ENCODE results near the gene TEC.

Gene TEC

DNA sequence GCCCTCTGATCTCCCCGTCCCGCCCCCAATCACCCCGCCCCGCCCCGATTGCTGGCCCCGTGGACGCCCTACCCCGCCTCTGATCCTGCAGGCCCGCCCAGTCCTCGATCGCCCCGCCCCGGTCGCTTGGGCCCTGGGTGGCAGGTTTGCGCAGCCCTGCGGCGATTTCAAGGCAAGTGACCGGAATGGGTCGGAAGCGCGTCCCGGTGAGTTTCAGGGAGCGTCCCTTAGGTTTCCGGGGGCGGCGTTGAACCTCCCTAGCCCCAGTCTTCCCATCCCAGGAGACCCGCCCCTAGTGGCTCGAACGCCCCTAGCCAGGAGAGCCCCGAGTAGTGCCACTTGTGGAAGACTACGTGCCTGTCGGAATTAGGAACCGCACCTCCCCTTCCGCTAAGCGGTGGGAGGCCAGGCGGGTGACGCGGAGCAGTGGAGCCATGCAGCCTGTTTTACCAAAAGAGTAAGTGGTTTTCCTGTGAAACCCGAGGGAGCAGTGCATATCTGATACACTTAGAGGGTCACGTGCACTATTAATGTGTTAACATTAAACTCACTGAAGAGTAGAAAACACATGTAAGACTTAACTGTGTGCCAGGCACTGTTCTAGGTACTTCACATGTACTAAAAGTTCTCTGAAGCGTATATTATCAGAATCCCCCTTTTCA is 354 bp upstream of the TEC start:
- peak; percentile 90 to 92 for DNase-seq (ENCODE audit: low read depth in 2 of 2)

DNA sequence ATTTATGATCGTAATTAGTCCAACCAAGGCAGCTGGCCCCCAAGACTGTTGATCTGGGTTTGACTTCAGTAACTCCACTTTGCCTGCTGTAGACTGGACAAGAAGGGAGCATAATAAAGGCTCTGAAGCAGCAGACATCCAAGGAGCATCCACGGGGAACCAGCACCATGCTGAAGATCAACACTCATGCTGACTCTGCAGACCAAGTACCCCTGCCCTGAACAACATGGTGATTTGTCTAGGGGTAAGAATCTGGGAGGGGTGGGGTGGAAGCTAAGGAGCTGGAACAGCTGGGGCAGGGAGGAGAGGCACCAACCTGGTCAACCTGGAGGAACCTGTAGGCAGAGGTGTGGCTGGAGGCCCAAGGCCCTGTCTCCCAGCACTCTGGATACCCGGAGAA is 2.1 kb downstream of the TEC start:
- no peak for DNase-seq (ENCODE audit: low read depth in 2 of 2)

DNA sequence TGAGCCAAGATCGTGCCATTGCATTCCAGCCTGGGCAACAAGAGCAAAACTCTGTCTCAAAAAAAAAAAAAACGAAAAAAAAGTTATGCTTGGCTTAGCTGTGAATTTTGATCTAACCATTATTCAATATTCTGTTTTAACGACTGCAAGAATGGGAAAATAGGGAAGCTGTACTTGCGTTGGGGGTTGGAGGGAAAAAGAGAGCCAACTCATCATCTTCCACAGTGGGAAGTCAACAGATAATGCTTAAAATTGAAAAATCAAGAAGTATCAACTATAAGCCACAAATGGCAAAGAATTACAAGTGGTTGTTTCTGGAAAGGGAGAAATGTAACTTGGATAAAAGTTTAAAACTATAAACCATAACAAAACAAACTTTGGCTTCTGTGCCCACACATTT is 2.9 kb downstream of the TEC start:
- no peak for DNase-seq (ENCODE audit: low read depth in 2 of 2)

DNA sequence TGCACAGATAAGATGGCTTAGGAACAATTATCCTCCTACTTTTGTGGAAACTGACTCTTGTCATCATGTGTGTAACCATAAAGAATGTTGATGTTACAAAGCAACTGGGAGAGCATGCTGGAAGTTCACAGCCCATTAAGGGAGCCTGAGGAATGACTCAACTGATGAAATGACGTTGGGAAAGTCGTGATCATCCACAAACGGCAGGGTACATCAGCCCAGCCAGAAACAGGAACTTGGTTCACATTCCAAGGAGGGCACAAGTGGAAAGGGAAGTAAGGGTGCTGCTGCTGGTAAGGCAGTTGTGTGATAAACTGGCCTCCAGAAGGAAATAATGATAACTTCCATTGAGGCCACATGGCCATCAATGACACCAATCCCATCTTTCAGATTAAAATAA is 6.7 kb downstream of the TEC start:
- DNase-seq (ENCODE audit: low read depth in 2 of 2) = no peak

DNA sequence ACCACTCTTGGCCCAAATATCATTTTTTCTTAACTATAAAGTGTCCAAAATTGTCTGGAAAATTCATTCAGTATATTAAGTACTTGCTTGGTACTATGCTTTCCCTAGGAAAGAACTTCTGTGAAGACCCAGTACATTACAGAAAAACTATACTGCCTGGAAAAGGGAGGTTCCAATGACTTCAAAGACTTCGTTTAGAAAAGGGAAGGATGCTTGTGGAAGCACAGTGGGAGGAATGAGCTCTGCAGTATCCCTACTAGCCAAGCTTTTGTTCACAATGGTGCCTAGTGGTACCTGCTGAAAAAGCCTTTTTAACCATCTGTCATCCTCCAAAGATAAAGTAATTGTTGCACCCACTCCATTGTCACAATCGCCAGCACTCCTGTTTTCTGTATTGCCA is 7.2 kb downstream of the TEC start:
- no peak for DNase-seq (ENCODE audit: low read depth in 2 of 2)

DNA sequence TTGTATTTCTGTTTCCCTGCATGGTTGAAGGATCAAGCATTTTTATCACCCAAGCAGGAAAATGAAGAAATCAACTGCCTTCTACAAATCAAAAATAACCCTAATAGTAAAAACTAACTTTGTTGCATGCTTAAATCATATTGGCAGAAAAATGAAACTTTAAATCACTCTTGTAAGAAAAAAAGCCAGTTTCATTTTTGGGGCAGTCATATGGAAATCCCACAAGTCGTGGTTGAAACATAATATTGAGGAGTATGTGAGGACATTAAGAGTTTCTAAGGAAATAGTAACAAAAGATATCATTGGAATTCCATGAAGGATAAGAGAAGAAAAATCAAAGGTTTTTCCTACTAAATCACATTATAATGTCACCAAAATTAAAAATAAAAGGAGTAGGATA is 8.4 kb downstream of the TEC start:
- no peak for DNase-seq (ENCODE audit: low read depth in 2 of 2)

DNA sequence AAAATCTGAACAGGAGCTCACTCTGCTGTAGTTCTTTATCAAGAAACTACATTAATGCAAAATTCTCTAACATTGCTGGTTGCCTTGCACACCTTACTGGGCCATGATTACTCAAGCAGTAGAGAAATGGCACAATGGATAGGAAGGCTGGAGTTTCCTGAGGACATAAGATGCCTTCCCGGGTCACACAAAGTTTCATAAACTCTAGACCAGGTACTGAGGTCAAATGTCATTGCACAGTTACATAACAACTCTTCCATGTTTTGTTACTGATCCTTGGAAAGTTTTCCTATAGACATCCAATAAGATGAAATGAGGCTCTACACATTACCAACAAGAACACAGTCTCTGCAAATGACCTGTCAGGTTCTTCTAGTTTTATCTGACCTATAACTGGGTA is 9.9 kb downstream of the TEC start:
- DNase-seq (ENCODE audit: low read depth in 2 of 2) = no peak

DNA sequence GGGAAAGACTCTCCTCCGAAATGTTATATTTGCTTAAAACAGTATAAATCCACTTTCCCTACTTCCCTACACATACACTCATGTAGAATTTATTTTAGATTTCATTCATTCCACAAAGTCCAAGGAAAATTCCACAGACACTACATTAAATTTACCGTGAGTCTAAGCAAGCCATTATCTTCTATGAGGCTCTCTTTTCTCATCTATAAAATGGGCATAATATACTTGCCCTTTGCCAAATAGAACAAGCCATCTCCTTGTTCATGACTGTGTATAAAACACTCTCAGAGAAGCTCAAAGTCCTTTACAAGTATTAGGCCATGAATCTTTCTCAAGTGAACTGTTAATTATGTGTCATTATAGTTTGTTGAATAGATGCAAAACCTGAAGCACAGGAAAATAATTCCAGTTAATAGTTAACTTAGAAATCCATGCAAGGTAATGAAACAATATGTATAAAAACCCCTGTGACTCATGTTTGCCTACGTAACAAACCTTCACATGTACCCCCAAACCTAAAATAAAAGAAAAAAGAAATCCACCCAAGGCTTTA is 10.7 kb downstream of the TEC start:
- DNase-seq (ENCODE audit: low read depth in 2 of 2) = no peak

DNA sequence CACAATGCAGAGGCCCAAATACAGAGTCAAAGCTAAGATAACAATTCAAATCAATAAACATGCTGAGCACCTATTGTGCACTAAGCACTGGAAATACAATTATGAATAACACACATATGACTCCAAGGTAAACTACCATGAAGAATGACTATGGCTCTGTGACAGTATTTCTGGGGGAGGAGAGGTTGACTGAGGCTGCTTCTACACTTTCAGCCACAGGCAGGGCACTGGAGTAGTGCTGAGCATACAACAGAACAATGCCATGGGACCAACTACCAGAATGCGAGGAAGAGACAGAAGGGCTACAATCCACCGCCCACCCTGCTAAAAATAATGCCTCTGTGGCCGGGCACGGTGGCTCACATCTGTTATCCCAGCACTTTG is 13.7 kb downstream of the TEC start:
- no peak for DNase-seq (ENCODE audit: low read depth in 2 of 2)

DNA sequence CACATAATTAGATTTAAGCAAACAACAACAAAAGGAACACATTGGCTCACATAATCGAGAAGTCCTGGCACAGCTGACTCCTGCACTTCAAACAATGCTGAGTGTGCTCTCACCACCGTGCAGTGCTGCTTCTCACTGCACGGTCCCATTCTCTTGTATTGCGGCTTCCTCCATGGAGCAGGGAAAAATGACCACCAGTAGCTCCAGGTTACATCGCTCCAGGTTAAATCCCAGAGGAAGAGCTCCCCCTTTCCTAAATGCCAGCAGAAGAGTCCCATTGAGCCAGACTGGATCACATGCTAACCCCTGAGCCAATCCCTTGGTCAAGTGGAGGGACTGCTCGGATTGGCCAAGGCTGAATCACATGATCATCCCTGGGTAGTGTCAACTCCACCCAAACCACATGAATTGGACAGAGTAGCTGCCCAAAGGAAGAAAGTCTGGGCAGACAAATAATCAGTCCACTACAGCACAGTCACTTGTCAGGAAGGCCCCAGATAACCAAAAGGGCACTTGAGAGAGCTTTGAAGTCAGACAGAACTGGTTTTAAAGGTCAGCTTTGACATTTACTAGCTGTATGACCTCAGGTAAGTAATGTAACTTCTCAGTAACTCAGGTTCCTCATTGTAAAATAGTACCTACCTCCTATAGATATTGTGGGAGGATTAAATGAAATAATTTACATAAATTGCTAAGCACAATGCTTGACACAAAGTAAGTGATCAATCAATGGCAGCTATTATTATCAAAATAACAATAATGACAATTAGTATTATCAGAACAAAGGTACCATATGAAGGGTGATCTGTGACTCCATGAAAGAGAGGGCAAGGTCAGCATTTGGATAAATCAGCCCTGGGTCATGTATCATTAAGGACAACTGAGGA is 14.3 kb downstream of the TEC start:
- no peak for DNase-seq (ENCODE audit: low read depth in 2 of 2)

DNA sequence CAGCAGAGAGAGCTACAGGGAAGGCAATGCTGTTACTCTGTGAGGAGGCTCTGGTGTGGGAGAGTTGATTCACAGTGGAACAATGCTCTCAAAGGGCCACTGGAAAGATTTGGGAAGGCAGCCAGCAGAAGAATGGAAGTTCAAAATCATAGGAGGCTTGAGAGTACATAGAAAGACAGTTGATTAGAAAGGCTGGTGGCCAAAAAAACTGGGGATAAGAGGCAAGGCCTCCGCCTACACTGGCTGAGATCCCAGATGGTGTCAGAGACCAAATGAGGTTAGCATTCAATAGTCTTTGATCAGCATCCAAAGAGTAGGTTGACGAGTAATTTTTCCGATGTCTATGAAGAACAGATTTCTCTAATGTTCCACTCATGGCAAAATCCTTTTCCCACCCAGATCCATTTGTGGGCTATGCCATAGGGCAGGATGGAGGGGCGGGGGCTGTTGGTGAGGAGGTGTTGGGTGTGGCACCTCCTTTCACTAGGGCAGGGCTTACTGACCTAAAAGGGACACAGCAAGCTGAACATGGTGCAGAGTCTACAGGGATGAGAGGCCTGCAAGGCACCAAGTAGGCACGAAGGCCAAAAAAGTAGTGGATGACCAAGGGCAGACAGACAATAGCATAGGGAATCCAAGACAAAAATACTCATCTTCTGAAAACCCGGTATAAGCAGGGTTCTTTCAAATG is 15.1 kb downstream of the TEC start:
- DNase-seq (ENCODE audit: low read depth in 2 of 2) = no peak

DNA sequence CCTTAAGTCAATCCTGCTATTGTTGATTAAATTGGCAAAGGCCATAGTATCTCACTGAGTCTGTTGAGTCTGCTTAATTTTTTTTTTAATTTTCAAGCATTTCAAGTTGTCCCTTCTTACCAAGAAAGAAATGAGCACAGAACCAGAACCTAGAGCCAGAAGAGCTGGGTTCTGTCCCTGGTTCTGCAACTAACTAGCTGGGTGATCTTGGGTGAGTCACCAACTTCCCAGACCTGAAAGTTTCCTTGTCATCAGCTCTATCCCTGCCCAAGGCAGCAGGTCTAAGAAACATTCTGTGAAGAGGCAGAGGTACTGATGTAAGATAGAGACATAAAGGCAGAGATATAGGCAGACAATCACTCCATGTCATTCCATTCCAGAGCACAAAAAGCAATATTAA is 17.3 kb downstream of the TEC start:
- DNase-seq (ENCODE audit: low read depth in 2 of 2) = no peak

DNA sequence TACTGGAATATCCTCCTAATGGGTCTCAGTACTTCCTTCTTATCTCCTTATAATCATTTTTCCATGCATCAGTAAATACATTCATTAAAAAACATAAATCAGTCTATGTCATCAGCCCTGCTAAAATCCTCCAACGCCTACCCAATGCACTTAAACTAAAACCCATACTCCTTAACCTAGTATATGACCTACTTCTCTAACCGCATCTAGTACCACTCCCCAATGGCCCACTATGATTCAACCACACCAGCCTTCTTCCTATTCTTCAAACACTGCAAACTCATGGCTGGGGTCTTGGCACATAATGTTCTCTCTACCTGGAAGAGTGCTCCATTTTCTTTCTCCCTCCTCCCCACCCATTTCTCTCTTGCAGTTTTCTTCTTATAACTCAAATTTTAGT is 18.7 kb downstream of the TEC start:
- no peak for DNase-seq (ENCODE audit: low read depth in 2 of 2)

DNA sequence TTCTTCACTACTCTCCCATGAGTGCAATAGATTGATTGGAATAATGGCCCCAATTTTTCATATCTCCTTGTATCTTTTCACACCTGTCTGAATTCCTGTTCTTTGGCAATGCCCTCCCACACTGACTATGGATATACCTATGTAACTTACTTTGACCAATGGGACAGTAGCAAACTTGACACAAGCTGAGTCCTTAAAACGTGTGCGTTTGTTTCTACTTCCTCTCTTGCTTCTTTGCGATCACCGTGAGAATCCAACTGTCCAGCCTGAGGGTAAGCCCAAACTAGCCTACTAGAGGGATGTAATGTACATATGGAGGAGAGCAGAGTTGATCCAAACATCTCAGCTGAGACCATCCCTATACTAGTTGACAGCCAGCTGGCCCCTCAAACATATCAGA is 19.3 kb downstream of the TEC start:
- no peak for DNase-seq (ENCODE audit: low read depth in 2 of 2)

DNA sequence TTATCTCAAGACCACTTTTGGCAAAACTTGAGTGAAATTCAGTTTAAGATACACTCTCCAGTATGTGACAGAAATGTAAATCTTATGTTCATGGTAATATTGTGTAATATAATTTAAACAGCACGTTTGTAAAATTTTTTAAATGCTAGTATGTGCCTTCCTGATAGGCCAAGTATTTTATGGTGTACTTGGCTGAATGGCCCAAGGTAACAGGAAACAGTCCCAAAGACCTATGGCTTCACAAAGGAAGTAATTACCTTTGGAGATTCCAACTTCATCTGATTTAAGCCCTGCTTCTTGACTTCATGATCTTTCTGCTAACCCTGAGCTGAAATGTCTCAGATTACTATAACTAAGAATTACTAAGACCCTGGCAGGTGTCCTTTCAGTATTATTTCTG is 20.3 kb downstream of the TEC start:
- DNase-seq (ENCODE audit: low read depth in 2 of 2) = no peak

DNA sequence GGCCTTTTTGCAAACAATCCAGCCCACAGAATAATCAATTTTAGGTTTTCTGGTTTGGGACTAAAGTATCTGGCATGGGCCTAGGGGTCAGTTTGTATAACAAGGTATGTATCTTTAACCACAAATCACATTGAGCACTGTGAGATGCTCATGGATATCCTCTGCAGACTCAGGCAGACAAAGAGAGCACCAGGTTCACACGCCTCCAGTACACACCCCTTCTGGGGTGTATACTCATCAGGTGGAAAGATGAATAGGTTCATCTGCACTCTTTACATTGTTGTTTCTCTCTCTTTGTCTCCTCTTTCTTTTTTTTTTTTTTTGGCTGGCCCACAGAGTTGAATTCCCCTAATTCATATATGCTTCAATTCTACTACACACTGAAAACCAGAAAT is 21.1 kb downstream of the TEC start:
- no peak for DNase-seq (ENCODE audit: low read depth in 2 of 2)

DNA sequence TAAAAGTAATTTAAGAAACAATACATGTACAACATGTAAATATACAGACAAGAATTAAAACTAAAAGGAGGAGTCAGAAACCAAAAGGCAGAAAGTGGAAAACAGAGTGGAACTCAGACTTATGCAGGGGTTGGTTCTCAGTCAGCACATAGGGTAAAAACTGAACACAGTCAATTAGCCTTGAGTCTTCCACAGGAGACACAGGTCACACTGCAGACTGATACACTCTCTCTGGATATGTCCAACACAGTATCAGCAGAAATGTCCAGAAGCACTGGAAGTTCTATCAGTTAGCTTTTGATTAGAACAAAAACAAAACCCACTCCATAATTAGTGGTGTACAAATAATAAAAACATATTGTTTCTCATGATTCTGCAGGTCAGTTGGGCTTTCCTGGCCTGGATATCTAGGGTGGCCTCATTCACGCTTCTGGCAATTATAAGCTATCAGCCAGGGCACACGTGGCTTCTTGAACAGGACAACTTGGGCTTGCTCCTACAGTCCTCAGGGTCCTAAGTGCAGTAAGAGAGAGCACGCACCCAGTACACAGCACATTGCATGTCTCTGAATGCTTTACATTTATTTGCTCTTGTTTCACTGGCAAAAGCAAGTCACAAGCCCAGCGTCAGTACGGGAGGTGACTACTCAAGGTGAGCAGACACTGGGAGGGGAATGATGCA is 21.6 kb downstream of the TEC start:
- DNase-seq (ENCODE audit: low read depth in 2 of 2) = no peak

DNA sequence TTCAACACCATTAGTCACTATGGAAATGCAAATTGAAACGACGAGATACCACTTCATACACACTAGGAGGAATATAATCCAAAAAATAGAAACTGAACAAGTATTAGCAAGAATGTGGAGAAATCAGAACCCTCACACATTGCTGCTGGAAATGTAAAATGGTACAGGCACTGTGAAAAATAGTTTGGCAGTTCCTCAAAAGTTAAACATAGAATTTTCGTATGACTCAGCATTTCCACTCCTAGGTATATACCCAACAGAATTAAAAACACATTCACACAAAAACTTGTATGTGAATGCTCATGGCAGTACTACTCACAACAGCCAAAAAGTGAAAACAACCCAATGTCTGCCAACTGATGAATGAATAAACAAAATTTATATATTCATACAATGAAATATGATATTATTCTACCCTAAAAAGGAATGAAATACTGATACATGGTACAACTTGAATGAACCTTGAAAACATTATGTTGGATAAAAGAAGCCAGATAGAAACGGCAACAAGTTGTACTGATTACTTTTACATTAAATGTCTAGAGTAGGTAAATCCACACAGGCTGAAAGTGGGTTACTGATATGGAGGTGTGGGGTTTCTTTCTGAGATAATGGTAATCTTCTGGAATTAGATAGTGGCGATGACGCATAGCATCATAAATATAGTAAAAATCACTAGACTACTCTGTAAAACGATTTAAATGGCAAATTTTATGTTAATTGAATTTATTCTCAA is 22.3 kb downstream of the TEC start:
- no peak for DNase-seq (ENCODE audit: low read depth in 2 of 2)

DNA sequence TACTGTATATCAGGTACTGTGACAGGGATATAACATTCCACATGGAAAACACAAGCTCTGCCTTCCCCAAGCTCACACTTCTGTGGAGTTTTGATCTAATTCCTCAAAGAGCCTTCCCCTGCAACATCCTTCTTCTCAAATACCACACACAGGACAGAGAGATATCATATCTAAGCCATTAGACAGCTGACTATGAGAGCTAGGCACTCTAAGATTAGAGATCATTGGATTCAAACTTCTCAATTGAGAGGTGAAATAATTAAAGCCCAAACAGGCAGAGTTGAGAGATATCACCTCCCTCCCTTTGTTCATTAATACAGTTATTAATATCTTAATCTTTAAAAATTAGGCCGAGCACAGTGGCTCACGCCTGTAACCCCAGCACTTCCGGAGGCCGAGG is 25.0 kb downstream of the TEC start:
- no peak for DNase-seq (ENCODE audit: low read depth in 2 of 2)

DNA sequence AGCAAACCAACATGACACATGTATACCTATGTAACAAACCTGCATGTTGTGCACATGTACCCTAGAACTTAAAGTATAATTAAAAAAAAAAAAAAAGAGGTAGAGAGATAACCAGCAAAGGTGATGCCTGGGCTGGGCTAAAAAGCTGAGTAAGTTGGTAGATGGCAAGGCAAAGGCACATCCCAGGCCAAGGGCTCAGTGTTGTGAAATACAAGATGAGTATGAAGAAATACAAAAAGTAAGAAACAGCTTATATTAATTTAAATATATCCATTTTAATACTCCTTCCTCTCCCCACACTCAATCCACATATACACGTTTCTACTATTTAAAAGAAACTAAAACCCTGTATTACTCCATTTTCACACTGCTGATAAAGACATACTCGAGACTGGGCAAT is 25.8 kb downstream of the TEC start:
- DNase-seq (ENCODE audit: low read depth in 2 of 2) = no peak

DNA sequence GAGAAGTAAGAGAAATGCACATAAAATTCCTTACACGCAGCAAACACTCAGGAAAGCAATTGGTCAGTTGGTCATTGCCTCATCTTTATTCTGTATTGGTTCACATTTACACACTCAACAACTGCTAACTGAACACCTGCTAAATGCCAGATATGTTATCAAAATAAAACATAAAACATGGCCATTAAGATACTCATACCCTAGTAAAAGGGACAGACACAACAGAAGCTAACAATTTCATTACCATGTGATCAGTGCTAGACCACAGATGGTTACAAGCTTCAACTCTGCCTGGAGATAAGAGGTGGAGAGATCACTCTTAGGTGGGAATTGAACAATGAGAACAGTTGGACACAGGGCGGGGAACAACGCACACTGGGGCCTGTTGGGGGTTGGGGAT is 26.2 kb downstream of the TEC start:
- no peak for DNase-seq (ENCODE audit: low read depth in 2 of 2)
